Gastrocnemius medialis (tissue), 4 donors: ENCODE measurements around the gene EPB41L4A. TPM values are rescaled to one million over a fixed set of nuclear protein-coding genes. Genes with fewer than 3 reads are reported as not detected.

Experiments used
- ATAC-seq, 2 donors: fragments of 150-250 bp; one replicate each; pipeline ENCODE4 v1.9.1; 2016
- DNase-seq, 2 donors: peaks; one replicate each; pipeline ENCODE4 v3.0.0-alpha.2; 2019
- H3K27ac ChIP-seq, 4 donors: fragments of 200-600 bp; sonication (generic); 1 replicate in 1 of 4; 2 replicates in 3 of 4; pipeline ENCODE4 v1.5.1; 2016 to 2018; ENCODE audit warnings: mild to moderate bottlenecking in 2 of 4, moderate library complexity in 1 of 4
- H3K27me3 ChIP-seq, 3 donors: fragments of 200-600 bp; sonication (generic) in 2 of 3; 1 replicate in 1 of 3; 2 replicates in 2 of 3; pipeline versions ENCODE4 v1.5.1 to v1.6.0; 2016 to 2019; ENCODE audit warnings: mild to moderate bottlenecking in 1 of 3, moderate library complexity in 1 of 3
- H3K36me3 ChIP-seq, 2 donors: fragments of 200-600 bp; sonication (generic) in 1 of 2; one replicate each; pipeline ENCODE4 v1.5.1; 2017 to 2018
- H3K4me1 ChIP-seq, 2 donors: fragments of 200-600 bp; sonication (generic) in 1 of 2; one replicate each; pipeline ENCODE4 v1.5.1; 2016 to 2017; ENCODE audit warnings: mild to moderate bottlenecking in 2 of 2
- H3K4me3 ChIP-seq, 4 donors: fragments of 200-600 bp; sonication (generic) in 3 of 4; 1 replicate in 1 of 4; 2 replicates in 3 of 4; pipeline ENCODE4 v1.5.1; 2016 to 2019; ENCODE audit warnings: mild to moderate bottlenecking in 2 of 4
- H3K9me3 ChIP-seq, 3 donors: fragments of 200-600 bp; sonication (generic) in 2 of 3; 1 replicate in 1 of 3; 2 replicates in 2 of 3; pipeline ENCODE4 v1.5.1; 2016 to 2019
- POLR2A ChIP-seq, 2 donors: fragments of 450-650 bp; IDR thresholded peaks; one replicate each; pipeline ENCODE4 v1.6.1; 2017; ENCODE audit warnings: antibody characterized with exemption in 2 of 2, mild to moderate bottlenecking in 2 of 2, moderate library complexity in 2 of 2
- in situ Hi-C, 4 donors: fragments of 200-750 bp; cut with MboI; loops; one replicate each; pipeline versions ENCODE4 v1.15.0 to v1.8.0; 2017; ENCODE audit warnings: low sequenced_read_pairs in 4 of 4
- intact Hi-C: fragments of 100-400 bp; cut with DNase I; formaldehyde crosslinking; loops from one replicate; pipeline ENCODE4 v1.15.1; 2023; ENCODE audit warnings: low total_unique reads
- total RNA-seq, 4 donors: library from RNA; depleted of rRNA; stranded (reverse); fragments of >200 nt; gene quantifications; one replicate each; pipeline versions ENCODE4 v1.1.0 to v1.2.3, GENCODE V29; 2016
- TF ChIP-seq, protein P1 (sequence below), 5 experiments: fragments of 450-650 bp in 3 of 5; fragments of 200-600 bp in 2 of 5; sonication (generic) in 2 of 5; IDR thresholded peaks in 4 of 5; conservative IDR thresholded peaks in 1 of 5; 1 replicate in 4 of 5; 2 replicates in 1 of 5; pipeline ENCODE4 v1.5.1; 2016 to 2019; ENCODE audit warnings: antibody characterized with exemption in 5 of 5, mild to moderate bottlenecking in 3 of 5, moderate library complexity in 3 of 5

EPB41L4A gene
- total RNA-seq, 4 donors from 2014 or later: 1.8 to 10.6 (median 3.8) TPM

- intact Hi-C loops: no loop called here
- H3K36me3 ChIP-seq: no peaks in the 10 kb centered on the region
- no peak for DNase-seq
- H3K4me1 ChIP-seq: peaks cover 12 to 17% of the 10 kb centered on the region in 2 donors
- H3K27ac ChIP-seq: no peak overlapping the region
- in situ Hi-C loops: no loop called here
- ATAC-seq: no peak
- H3K27me3 ChIP-seq: no peaks in the 10 kb centered on the region
- no peak overlapping the region for H3K4me3 ChIP-seq
- H3K9me3 ChIP-seq: no peaks in the 10 kb centered on the region
- TF ChIP-seq, protein P1, sequence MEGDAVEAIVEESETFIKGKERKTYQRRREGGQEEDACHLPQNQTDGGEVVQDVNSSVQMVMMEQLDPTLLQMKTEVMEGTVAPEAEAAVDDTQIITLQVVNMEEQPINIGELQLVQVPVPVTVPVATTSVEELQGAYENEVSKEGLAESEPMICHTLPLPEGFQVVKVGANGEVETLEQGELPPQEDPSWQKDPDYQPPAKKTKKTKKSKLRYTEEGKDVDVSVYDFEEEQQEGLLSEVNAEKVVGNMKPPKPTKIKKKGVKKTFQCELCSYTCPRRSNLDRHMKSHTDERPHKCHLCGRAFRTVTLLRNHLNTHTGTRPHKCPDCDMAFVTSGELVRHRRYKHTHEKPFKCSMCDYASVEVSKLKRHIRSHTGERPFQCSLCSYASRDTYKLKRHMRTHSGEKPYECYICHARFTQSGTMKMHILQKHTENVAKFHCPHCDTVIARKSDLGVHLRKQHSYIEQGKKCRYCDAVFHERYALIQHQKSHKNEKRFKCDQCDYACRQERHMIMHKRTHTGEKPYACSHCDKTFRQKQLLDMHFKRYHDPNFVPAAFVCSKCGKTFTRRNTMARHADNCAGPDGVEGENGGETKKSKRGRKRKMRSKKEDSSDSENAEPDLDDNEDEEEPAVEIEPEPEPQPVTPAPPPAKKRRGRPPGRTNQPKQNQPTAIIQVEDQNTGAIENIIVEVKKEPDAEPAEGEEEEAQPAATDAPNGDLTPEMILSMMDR (IDR thresholded peaks at IDR 0.05 in 4 of 5, conservative IDR thresholded peaks at IDR 0.05 in 1 of 5): no peak
- TF ChIP-seq POLR2A (IDR thresholded peaks at IDR 0.05): no peak
Observed at GRCh38 chr5:112245656-112246055, 173.4 kb downstream of the EPB41L4A start.

DNA sequence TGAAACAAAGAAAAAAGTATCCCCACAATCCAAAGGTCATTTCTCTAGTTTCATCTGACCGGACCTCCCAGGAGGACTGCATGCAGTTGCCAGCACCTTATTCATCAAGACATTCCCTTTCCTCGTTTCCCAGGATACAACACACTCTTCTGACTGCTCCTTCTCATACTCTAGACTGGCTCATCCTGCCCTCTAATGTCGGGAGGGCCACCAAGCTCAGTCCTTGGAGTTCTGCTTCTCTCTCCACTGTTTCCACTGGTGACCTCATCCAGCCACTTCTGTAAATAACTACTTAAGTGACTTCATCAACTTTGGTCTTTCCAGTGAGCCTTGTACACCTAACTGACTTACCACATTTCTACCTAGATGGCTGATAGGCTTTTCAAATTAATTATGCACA lies 179.1 kb downstream of the EPB41L4A start:
- Histone ChIP-seq H3K27me3 (no peaks in the 10 kb centered on the region), H3K9me3 (no peaks in the 10 kb centered on the region), H3K4me3 (no peak overlapping the region), H3K27ac (no peak overlapping the region), H3K4me1 (no peaks in the 10 kb centered on the region), H3K36me3 (no peaks in the 10 kb centered on the region)
- in situ Hi-C loops: no loop called here
- intact Hi-C loops: no loop called here
- no peak for TF ChIP-seq POLR2A (IDR thresholded peaks at IDR 0.05)
- TF ChIP-seq, protein P1 (IDR thresholded peaks at IDR 0.05 in 4 of 5, conservative IDR thresholded peaks at IDR 0.05 in 1 of 5): no peak
- DNase-seq (no peak), ATAC-seq (no peak)

GRCh38 chr5:112238473-112238872 lies 180.6 kb downstream of the EPB41L4A start:
- Histone ChIP-seq H3K27me3 (no peaks in the 10 kb centered on the region), H3K27ac (no peak overlapping the region), H3K36me3 (no peaks in the 10 kb centered on the region), H3K4me3 (no peak overlapping the region), H3K4me1 (no peaks in the 10 kb centered on the region), H3K9me3 (no peaks in the 10 kb centered on the region)
- TF ChIP-seq, protein P1 (IDR thresholded peaks at IDR 0.05 in 4 of 5, conservative IDR thresholded peaks at IDR 0.05 in 1 of 5): peak in 2 of 5 experiments; percentile 10 to 21
- TF ChIP-seq POLR2A (IDR thresholded peaks at IDR 0.05): no peak
- ATAC-seq (no peak), DNase-seq (no peak)
- intact Hi-C loops: no loop called here
- in situ Hi-C loops: no loop called here

GRCh38 chr5:112237456-112237855 lies 181.6 kb downstream of the EPB41L4A start:
- H3K27me3 ChIP-seq: no peaks in the 10 kb centered on the region
- in situ Hi-C loops: no loop called here
- TF ChIP-seq, protein P1 (IDR thresholded peaks at IDR 0.05 in 4 of 5, conservative IDR thresholded peaks at IDR 0.05 in 1 of 5): no peak
- no peak for TF ChIP-seq POLR2A (IDR thresholded peaks at IDR 0.05)
- no peak for ATAC-seq
- H3K27ac ChIP-seq: no peak overlapping the region
- intact Hi-C loops: no loop called here
- H3K4me3 ChIP-seq: no peak overlapping the region
- DNase-seq: no peak
- H3K4me1 ChIP-seq: no peaks in the 10 kb centered on the region
- H3K9me3 ChIP-seq: no peaks in the 10 kb centered on the region
- H3K36me3 ChIP-seq: no peaks in the 10 kb centered on the region

GRCh38 chr5:112234000-112234399 lies 185.1 kb downstream of the EPB41L4A start:
- H3K4me1 ChIP-seq: peaks cover 0 to under 1% of the 10 kb centered on the region in 2 donors

More at GRCh38 chr5:112234000-112234399, 185.1 kb downstream of the EPB41L4A start:
- H3K4me3 ChIP-seq: no peak overlapping the region
- no peaks in the 10 kb centered on the region for H3K9me3 ChIP-seq
- in situ Hi-C loops: no loop called here
- no peak for TF ChIP-seq POLR2A (IDR thresholded peaks at IDR 0.05)
- TF ChIP-seq, protein P1 (IDR thresholded peaks at IDR 0.05 in 4 of 5, conservative IDR thresholded peaks at IDR 0.05 in 1 of 5): no peak
- no peaks in the 10 kb centered on the region for H3K36me3 ChIP-seq
- ATAC-seq (no peak), DNase-seq (no peak)
- H3K27me3 ChIP-seq: no peaks in the 10 kb centered on the region
- no peak overlapping the region for H3K27ac ChIP-seq
- intact Hi-C loops: no loop called here
